ENCODE results near the gene SEC63.

GRCh38 chr6:107936162-107936909, 21.7 kb downstream of the SEC63 start:
- no peak for TF ChIP-seq POLR2A (IDR thresholded peaks at IDR 0.05)
- TF ChIP-seq CTCF (IDR thresholded peaks at IDR 0.05), result no peak
- no peak for TF ChIP-seq POLR2AphosphoS5 (IDR thresholded peaks at IDR 0.05; ENCODE audit: insufficient read depth in 1 of 2, low read depth in 1 of 2)

Measured in vagina (tissue), 2 donors.